HepG2 (cell line): ENCODE measurements around the gene SYNGR2. TPM values are rescaled to one million over a fixed set of nuclear protein-coding genes. Genes with fewer than 3 reads are reported as not detected.

ENCODE experiments used
- CBX2 ChIP-seq, 2 experiments: fragments of 200-600 bp in 1 of 2; sonication (generic); formaldehyde crosslinking in 1 of 2; IDR thresholded peaks; 2 replicates each; pipeline versions ENCODE4 v1.7.0 to v1.8.1; 2018 to 2022; ENCODE audit warnings: low read depth in 2 of 2, low read length in 1 of 2, mild to moderate bottlenecking in 1 of 2, missing genetic modification reagents in 1 of 2
- HES4 ChIP-seq: sonication (generic); formaldehyde crosslinking; IDR thresholded peaks from 2 replicates; pipeline ENCODE4 v1.9.0; 2021; ENCODE audit warnings: mild to moderate bottlenecking, missing genetic modification reagents, borderline replicate concordance
- IKZF4 ChIP-seq: sonication (generic); formaldehyde crosslinking; IDR thresholded peaks from 2 replicates; pipeline ENCODE4 v1.5.1; 2020; ENCODE audit warnings: borderline replicate concordance, mild to moderate bottlenecking, low read depth, missing genetic modification reagents; ENCODE audit errors: not compliant biosample characterization
- IRX3 ChIP-seq: sonication (generic); formaldehyde crosslinking; IDR thresholded peaks from 2 replicates; pipeline ENCODE4 v1.8.1; 2023; ENCODE audit warnings: mild to moderate bottlenecking, low read depth, missing genetic modification reagents, borderline replicate concordance
- MED8 ChIP-seq: sonication (generic); formaldehyde crosslinking; IDR thresholded peaks from 2 replicates; pipeline ENCODE4 v1.8.1; 2023; ENCODE audit warnings: mild to moderate bottlenecking, missing genetic modification reagents; ENCODE audit not compliant: insufficient replicate concordance
- NR2F2 ChIP-seq: IDR thresholded peaks from 2 replicates; pipeline ENCODE4 v1.6.1; 2012; ENCODE audit warnings: low read depth, inconsistent platforms, borderline replicate concordance
- NRL ChIP-seq: sonication (generic); formaldehyde crosslinking; IDR thresholded peaks from 2 replicates; pipeline ENCODE4 v1.5.0; 2020; ENCODE audit warnings: missing genetic modification reagents, mild to moderate bottlenecking, moderate library complexity, borderline replicate concordance
- RNF2 ChIP-seq: fragments of 450-650 bp; conservative IDR thresholded peaks from 2 replicates; pipeline ENCODE4 v1.6.1; 2016; ENCODE audit warnings: low read depth
- SALL2 ChIP-seq: sonication (generic); formaldehyde crosslinking; IDR thresholded peaks from 2 replicates; pipeline ENCODE4 v1.8.1; 2023; ENCODE audit warnings: mild to moderate bottlenecking, missing genetic modification reagents, inconsistent platforms
- SRSF4 ChIP-seq: fragments of 200-400 bp; formaldehyde crosslinking; IDR thresholded peaks from one replicate; pipeline ENCODE4 v1.6.1; 2018; ENCODE audit warnings: mild to moderate bottlenecking, low read depth, low read length, moderate library complexity; ENCODE audit not compliant: poor library complexity, severe bottlenecking
- U2AF2 ChIP-seq: fragments of 200-400 bp; formaldehyde crosslinking; IDR thresholded peaks from 2 replicates; pipeline ENCODE4 v1.6.1; 2017; ENCODE audit warnings: low read depth, mild to moderate bottlenecking, low read length
- ZNF251 ChIP-seq: sonication (generic); formaldehyde crosslinking; IDR thresholded peaks from 2 replicates; pipeline ENCODE4 v1.9.0; 2021; ENCODE audit warnings: mild to moderate bottlenecking, missing genetic modification reagents
- ZNF354B ChIP-seq: sonication (generic); formaldehyde crosslinking; IDR thresholded peaks from 2 replicates; pipeline ENCODE4 v1.8.0; 2022; ENCODE audit warnings: mild to moderate bottlenecking, missing genetic modification reagents
- ZNF430 ChIP-seq: sonication (generic); formaldehyde crosslinking; IDR thresholded peaks from 2 replicates; pipeline ENCODE4 v1.9.0; 2021; ENCODE audit warnings: mild to moderate bottlenecking, missing genetic modification reagents
- ZNF441 ChIP-seq: sonication (generic); formaldehyde crosslinking; IDR thresholded peaks from 2 replicates; pipeline ENCODE4 v1.7.0; 2021; ENCODE audit warnings: missing genetic modification reagents, borderline replicate concordance
- ZNF629 ChIP-seq: sonication (generic); formaldehyde crosslinking; conservative IDR thresholded peaks from 2 replicates; pipeline ENCODE4 v1.5.0; 2020; ENCODE audit warnings: missing genetic modification reagents
- ZNF879 ChIP-seq: sonication (generic); formaldehyde crosslinking; IDR thresholded peaks from 2 replicates; pipeline ENCODE4 v1.8.1; 2023; ENCODE audit warnings: missing genetic modification reagents
- ZSCAN12 ChIP-seq: sonication (generic); formaldehyde crosslinking; IDR thresholded peaks from 2 replicates; pipeline ENCODE4 v1.9.0; 2021; ENCODE audit warnings: mild to moderate bottlenecking, missing genetic modification reagents
- ZSCAN31 ChIP-seq: sonication (generic); formaldehyde crosslinking; IDR thresholded peaks from 2 replicates; pipeline ENCODE4 v1.5.0; 2020; ENCODE audit warnings: low read depth, mild to moderate bottlenecking, missing genetic modification reagents
- polyA plus RNA-seq, 8 experiments: library from polyadenylated mRNA; depleted of rRNA in 3 of 8; stranded (reverse) in 7 of 8; unstranded in 1 of 8; fragments of >200 nt; fragmentation: Illumina TruSeq in 4 of 8; extraction: Trizol in 4 of 8; gene quantifications; 2 replicates each; pipeline versions ENCODE4 v1.2.1 to v1.2.3, GENCODE V29; 2011 to 2016; ENCODE audit warnings: low read depth in 4 of 8, missing spikeins in 1 of 8, mixed read lengths in 1 of 8; ENCODE audit not compliant: insufficient read depth in 1 of 8
- total RNA-seq, 5 experiments: library from RNA; depleted of rRNA; stranded (reverse); fragments of >200 nt; fragmentation: Illumina TruSeq; extraction: Trizol; gene quantifications; 2 replicates each; pipeline ENCODE4 v1.2.3, GENCODE V29; 2016; ENCODE audit warnings: low read depth in 1 of 5
- TF ChIP-seq, protein P1 (sequence below): sonication (generic); formaldehyde crosslinking; IDR thresholded peaks from 2 replicates; pipeline ENCODE4 v1.5.0; 2020; ENCODE audit warnings: mild to moderate bottlenecking, missing genetic modification reagents
- TF ChIP-seq, protein P2 (sequence below): sonication (generic); formaldehyde crosslinking; IDR thresholded peaks from 2 replicates; pipeline ENCODE4 v1.5.0; 2020; ENCODE audit warnings: mild to moderate bottlenecking, missing genetic modification reagents
- TF ChIP-seq, protein P3 (sequence below): IDR thresholded peaks from 2 replicates; pipeline ENCODE4 v1.6.1; 2016; ENCODE audit warnings: low read depth, control low read depth

Gene SYNGR2
- total and polyA plus RNA-seq, 2 of the 13 experiments (the other 11 are each of a cell fraction or from before 2014, with no cell fraction given), result 46.7 to 170 TPM

DNA sequence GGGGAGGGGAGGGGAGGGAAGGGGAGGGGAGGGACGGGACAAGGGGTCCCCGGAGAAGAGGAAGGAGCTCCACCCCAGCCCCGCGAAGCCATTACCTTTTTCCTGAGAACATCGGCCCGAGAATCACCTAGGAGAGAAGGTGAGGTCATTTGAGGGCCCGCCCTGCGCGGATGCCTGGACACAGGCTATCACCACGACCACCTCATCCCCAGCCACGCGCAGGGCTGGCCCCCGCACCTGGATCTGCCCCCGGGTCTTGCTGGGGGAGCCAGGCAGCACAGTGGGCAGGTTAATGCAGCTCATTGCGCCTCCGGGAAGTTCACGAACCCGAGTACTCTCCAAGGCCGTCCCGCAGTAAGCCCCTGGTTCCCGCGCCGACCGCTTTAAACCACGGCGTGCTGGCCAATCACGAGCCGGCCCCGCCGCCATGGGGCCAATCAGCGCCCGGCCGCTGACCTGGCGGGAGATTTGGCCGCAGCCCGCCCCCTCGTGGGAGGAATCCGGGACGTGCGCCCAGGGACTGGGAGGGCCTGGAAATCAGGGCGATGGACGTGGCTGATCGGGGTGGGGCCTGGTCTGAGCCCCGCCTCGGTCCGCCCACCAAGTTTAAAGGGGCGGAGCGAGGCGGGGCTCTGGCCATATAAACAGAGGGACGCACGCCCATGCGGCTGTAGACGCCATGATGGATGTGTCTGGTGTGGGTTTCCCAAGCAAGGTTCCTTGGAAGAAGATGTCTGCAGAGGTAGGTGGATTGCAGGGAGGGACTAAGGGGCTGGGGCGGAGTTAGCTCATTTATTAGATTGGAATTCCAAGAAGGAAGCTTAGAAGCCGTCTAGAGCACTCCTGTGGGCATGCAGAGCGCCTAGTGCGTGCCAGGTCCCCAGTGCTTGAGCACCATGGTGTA is 18.6 kb downstream of the SYNGR2 start, which contains the start of the genes AFMID and TK1 (continued):
- TF ChIP-seq, protein P1, sequence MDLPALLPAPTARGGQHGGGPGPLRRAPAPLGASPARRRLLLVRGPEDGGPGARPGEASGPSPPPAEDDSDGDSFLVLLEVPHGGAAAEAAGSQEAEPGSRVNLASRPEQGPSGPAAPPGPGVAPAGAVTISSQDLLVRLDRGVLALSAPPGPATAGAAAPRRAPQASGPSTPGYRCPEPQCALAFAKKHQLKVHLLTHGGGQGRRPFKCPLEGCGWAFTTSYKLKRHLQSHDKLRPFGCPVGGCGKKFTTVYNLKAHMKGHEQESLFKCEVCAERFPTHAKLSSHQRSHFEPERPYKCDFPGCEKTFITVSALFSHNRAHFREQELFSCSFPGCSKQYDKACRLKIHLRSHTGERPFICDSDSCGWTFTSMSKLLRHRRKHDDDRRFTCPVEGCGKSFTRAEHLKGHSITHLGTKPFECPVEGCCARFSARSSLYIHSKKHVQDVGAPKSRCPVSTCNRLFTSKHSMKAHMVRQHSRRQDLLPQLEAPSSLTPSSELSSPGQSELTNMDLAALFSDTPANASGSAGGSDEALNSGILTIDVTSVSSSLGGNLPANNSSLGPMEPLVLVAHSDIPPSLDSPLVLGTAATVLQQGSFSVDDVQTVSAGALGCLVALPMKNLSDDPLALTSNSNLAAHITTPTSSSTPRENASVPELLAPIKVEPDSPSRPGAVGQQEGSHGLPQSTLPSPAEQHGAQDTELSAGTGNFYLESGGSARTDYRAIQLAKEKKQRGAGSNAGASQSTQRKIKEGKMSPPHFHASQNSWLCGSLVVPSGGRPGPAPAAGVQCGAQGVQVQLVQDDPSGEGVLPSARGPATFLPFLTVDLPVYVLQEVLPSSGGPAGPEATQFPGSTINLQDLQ (CRISPR knock-in tag), result peak; percentile 40; the same call in 1 of the 2 replicates
- TF ChIP-seq NR2F2 (no peak; the same call in 1 of the 2 replicates), ZNF251 (CRISPR knock-in tag) (no peak), SALL2 (CRISPR knock-in tag) (0 out of 2 replicates have a peak, but pooled peaks have one; percentile 11), ZSCAN12 (peak; percentile 76; the same call in 1 of the 2 replicates), ZNF629 (CRISPR knock-in tag) (no peak), HES4 (CRISPR knock-in tag) (0 out of 2 replicates have a peak, but pooled peaks have one; percentile 19), ZNF441 (CRISPR knock-in tag) (peak; percentile 76), MED8 (CRISPR knock-in tag) (peak; percentile 42), NRL (CRISPR knock-in tag) (no peak; the same call in 1 of the 2 replicates), U2AF2 (no peak), ZSCAN31 (CRISPR knock-in tag) (no peak), SRSF4 (no peak), ZNF430 (peak; percentile 96), IKZF4 (peak; percentile 93), ZNF879 (peak; percentile 82; the same call in 1 of the 2 replicates), RNF2 (peak; percentile 73), ZNF354B (peak; percentile 100), IRX3 (CRISPR knock-in tag) (peak; percentile 99), CBX2 (IDR thresholded peaks at IDR 0.05; ENCODE audit: low read depth, low read length) (no peak), CBX2 (CRISPR knock-in tag; IDR thresholded peaks at IDR 0.05; ENCODE audit: low read depth) (no peak)
- TF ChIP-seq, protein P2, sequence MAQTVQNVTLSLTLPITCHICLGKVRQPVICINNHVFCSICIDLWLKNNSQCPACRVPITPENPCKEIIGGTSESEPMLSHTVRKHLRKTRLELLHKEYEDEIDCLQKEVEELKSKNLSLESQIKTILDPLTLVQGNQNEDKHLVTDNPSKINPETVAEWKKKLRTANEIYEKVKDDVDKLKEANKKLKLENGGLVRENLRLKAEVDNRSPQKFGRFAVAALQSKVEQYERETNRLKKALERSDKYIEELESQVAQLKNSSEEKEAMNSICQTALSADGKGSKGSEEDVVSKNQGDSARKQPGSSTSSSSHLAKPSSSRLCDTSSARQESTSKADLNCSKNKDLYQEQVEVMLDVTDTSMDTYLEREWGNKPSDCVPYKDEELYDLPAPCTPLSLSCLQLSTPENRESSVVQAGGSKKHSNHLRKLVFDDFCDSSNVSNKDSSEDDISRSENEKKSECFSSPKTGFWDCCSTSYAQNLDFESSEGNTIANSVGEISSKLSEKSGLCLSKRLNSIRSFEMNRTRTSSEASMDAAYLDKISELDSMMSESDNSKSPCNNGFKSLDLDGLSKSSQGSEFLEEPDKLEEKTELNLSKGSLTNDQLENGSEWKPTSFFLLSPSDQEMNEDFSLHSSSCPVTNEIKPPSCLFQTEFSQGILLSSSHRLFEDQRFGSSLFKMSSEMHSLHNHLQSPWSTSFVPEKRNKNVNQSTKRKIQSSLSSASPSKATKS, result no peak
- TF ChIP-seq, protein P3, sequence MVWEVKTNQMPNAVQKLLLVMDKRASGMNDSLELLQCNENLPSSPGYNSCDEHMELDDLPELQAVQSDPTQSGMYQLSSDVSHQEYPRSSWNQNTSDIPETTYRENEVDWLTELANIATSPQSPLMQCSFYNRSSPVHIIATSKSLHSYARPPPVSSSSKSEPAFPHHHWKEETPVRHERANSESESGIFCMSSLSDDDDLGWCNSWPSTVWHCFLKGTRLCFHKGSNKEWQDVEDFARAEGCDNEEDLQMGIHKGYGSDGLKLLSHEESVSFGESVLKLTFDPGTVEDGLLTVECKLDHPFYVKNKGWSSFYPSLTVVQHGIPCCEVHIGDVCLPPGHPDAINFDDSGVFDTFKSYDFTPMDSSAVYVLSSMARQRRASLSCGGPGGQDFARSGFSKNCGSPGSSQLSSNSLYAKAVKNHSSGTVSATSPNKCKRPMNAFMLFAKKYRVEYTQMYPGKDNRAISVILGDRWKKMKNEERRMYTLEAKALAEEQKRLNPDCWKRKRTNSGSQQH (CRISPR knock-in tag), result peak; percentile 85; the same call in 1 of the 2 replicates
